ENCODE results near the gene FAM217B.

FAM217B gene

DNA sequence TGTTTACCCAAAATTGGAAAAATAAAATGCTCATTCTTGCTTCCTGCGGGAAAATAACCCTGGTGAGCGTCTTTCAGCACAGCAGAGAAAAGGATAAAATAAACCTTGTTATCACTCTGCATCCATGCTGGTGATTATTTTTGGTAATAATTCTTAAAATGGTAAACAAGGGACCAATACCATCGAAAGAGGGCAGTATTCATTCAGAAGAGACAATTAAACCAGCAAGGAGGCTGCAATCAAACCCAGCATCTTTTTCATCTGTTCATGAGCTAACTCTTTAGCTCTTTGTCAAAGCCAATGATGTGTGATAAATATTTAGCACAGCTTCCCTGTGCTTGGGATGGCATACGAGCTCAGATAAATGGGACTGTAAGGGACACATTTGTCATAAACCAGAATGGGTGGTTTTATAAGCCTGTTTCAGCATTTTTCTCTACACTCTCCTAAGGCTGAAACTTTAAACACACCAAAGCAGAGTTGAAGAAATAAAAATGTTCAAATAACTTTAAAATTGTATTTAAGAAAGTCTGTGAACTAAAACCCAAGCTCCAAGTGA is 52.4 kb downstream of the FAM217B start:
- no peak overlapping the region for H3K4me3 ChIP-seq (ENCODE audit: low read length)
- no peaks in the 10 kb centered on the region for H4K20me1 ChIP-seq (ENCODE audit: insufficient read depth, low read length)
- H2AFZ ChIP-seq (ENCODE audit: low read length), result no peak overlapping the region
- no peaks in the 10 kb centered on the region for H3K27me3 ChIP-seq (replicated peaks; ENCODE audit: insufficient read depth, low read length)
- H3K9ac ChIP-seq (ENCODE audit: low read length), result no peak overlapping the region
- H3K36me3 ChIP-seq (replicated peaks; ENCODE audit: insufficient read depth, low read length), result no peaks in the 10 kb centered on the region
- no peak overlapping the region for H3K27ac ChIP-seq (ENCODE audit: low read length)
- no peaks in the 10 kb centered on the region for H3F3A ChIP-seq (ENCODE audit: insufficient read depth, low read length)
- H3K79me2 ChIP-seq (ENCODE audit: low read length), result no peaks in the 10 kb centered on the region
- TF ChIP-seq, protein P1, sequence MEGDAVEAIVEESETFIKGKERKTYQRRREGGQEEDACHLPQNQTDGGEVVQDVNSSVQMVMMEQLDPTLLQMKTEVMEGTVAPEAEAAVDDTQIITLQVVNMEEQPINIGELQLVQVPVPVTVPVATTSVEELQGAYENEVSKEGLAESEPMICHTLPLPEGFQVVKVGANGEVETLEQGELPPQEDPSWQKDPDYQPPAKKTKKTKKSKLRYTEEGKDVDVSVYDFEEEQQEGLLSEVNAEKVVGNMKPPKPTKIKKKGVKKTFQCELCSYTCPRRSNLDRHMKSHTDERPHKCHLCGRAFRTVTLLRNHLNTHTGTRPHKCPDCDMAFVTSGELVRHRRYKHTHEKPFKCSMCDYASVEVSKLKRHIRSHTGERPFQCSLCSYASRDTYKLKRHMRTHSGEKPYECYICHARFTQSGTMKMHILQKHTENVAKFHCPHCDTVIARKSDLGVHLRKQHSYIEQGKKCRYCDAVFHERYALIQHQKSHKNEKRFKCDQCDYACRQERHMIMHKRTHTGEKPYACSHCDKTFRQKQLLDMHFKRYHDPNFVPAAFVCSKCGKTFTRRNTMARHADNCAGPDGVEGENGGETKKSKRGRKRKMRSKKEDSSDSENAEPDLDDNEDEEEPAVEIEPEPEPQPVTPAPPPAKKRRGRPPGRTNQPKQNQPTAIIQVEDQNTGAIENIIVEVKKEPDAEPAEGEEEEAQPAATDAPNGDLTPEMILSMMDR (IDR thresholded peaks at IDR 0.05; ENCODE audit: low read length), result no peak
- TF ChIP-seq EZH2phosphoT487 (IDR thresholded peaks at IDR 0.05; ENCODE audit: low read length) (no peak), EZH2 (optimal IDR thresholded peaks at IDR 0.05; ENCODE audit: low read depth, low read length) (no peak)
- no peak overlapping the region for H3K4me2 ChIP-seq (ENCODE audit: low read depth, low read length)
- DNase-seq, result no peak
- H3K9me3 ChIP-seq (replicated peaks; ENCODE audit: insufficient read depth, low read length), result no peaks in the 10 kb centered on the region
- H3K4me1 ChIP-seq (ENCODE audit: low read length), result no peaks in the 10 kb centered on the region
- H3K9me2 ChIP-seq (replicated peaks; ENCODE audit: insufficient read depth, low read length), result no peaks in the 10 kb centered on the region

DNA sequence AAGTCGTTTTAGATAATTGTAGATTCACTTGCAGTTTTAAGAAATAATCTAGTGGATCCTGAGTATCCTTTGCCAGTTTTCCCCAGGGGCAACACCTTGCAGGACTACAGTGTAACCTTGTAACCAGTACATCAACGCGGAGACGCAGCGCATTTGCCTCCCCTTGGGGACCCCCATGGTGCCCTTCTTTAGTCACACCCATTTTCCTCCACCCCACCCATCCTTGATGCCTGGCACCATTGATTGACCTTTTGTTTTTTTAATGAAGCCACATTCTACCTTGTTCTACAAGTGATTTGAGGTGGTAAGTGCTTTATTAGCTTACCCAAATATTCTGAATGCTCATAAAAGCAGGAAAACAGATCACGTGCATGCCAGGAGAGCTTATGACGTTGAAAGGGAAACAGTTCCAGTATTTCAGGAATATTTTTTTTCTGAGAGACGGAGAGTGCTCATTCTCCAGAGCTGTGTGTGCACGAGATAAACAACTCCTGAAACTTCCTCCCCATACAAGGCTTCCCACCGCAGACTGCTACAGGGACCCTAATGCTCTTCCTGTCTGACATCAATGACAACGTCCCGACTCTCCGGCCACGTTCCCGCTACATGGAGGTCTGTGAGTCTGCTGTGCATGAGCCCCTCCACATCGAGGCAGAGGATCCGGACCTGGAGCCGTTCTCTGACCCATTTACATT is 53.7 kb downstream of the FAM217B start:
- no peak overlapping the region for H3K27ac ChIP-seq (ENCODE audit: low read length)

DNA sequence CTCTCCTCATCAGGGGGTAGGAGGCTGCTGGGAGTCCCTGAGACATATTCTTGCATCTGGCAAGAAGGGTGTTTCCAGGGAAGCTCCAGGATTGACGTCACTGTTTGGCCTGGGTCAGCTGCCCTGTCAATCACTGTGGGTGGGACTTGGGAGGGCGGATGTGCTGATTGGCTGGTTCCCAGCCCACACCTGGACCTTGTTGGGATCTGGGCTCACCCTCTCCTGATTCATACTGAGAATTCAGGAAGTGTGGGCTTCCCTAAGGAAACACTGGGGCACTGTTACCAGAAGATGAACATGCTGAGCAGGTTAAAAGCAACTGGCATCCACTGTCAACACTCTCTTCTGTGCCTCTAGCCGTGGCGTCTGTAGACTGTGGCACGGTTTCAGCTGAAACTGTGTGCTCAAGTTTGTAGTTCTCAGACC is 54.5 kb downstream of the FAM217B start:
- no peak overlapping the region for H3K4me2 ChIP-seq (ENCODE audit: low read depth, low read length)
- no peaks in the 10 kb centered on the region for H3K9me3 ChIP-seq (replicated peaks; ENCODE audit: insufficient read depth, low read length)
- no peaks in the 10 kb centered on the region for H3F3A ChIP-seq (ENCODE audit: insufficient read depth, low read length)
- H4K20me1 ChIP-seq (ENCODE audit: insufficient read depth, low read length), result no peaks in the 10 kb centered on the region
- H3K9ac ChIP-seq (ENCODE audit: low read length), result no peak overlapping the region
- no peaks in the 10 kb centered on the region for H3K79me2 ChIP-seq (ENCODE audit: low read length)
- no peaks in the 10 kb centered on the region for H3K36me3 ChIP-seq (replicated peaks; ENCODE audit: insufficient read depth, low read length)
- no peak overlapping the region for H2AFZ ChIP-seq (ENCODE audit: low read length)
- no peaks in the 10 kb centered on the region for H3K9me2 ChIP-seq (replicated peaks; ENCODE audit: insufficient read depth, low read length)
- TF ChIP-seq, protein P1 (IDR thresholded peaks at IDR 0.05; ENCODE audit: low read length), result no peak
- TF ChIP-seq EZH2 (optimal IDR thresholded peaks at IDR 0.05; ENCODE audit: low read depth, low read length) (no peak), EZH2phosphoT487 (IDR thresholded peaks at IDR 0.05; ENCODE audit: low read length) (no peak)
- H3K27me3 ChIP-seq (replicated peaks; ENCODE audit: insufficient read depth, low read length), result no peaks in the 10 kb centered on the region
- DNase-seq, result no peak
- H3K4me1 ChIP-seq (ENCODE audit: low read length), result no peaks in the 10 kb centered on the region
- no peak overlapping the region for H3K4me3 ChIP-seq (ENCODE audit: low read length)
- no peak overlapping the region for H3K27ac ChIP-seq (ENCODE audit: low read length)

More for the DNA sequence above, 53.7 kb downstream of the FAM217B start:
- H3K4me3 ChIP-seq (ENCODE audit: low read length), result no peak overlapping the region
- TF ChIP-seq EZH2phosphoT487 (IDR thresholded peaks at IDR 0.05; ENCODE audit: low read length) (no peak), EZH2 (optimal IDR thresholded peaks at IDR 0.05; ENCODE audit: low read depth, low read length) (no peak)
- TF ChIP-seq, protein P1 (IDR thresholded peaks at IDR 0.05; ENCODE audit: low read length), result no peak
- H3K4me2 ChIP-seq (ENCODE audit: low read depth, low read length), result no peak overlapping the region
- H3K9me2 ChIP-seq (replicated peaks; ENCODE audit: insufficient read depth, low read length), result no peaks in the 10 kb centered on the region
- no peaks in the 10 kb centered on the region for H3K79me2 ChIP-seq (ENCODE audit: low read length)
- H3K27me3 ChIP-seq (replicated peaks; ENCODE audit: insufficient read depth, low read length), result no peaks in the 10 kb centered on the region
- no peaks in the 10 kb centered on the region for H3K9me3 ChIP-seq (replicated peaks; ENCODE audit: insufficient read depth, low read length)
- no peaks in the 10 kb centered on the region for H3K36me3 ChIP-seq (replicated peaks; ENCODE audit: insufficient read depth, low read length)
- H2AFZ ChIP-seq (ENCODE audit: low read length), result no peak overlapping the region
- no peaks in the 10 kb centered on the region for H4K20me1 ChIP-seq (ENCODE audit: insufficient read depth, low read length)
- no peak for DNase-seq
- no peaks in the 10 kb centered on the region for H3K4me1 ChIP-seq (ENCODE audit: low read length)
- H3K9ac ChIP-seq (ENCODE audit: low read length), result no peak overlapping the region
- H3F3A ChIP-seq (ENCODE audit: insufficient read depth, low read length), result no peaks in the 10 kb centered on the region

All from MM.1S (cell line).